GM23338 (cell line): ENCODE data around the gene ZNF790. TPM values are rescaled to one million over a fixed set of nuclear protein-coding genes. Genes with fewer than 3 reads are reported as not detected.
A peak's percentile ranks its signal among the peaks of the same experiment; 100 is the strongest.

ENCODE experiments used
- ATAC-seq: fragments of 200-7000 bp; cut with Tn5 transposase; 3 replicates; pipeline ENCODE4 v1.9.1; 2020
- DNase-seq: peaks from one replicate; pipeline ENCODE4 v3.0.0-alpha.2; 2015; ENCODE audit warnings: low spot score
- H2AFZ ChIP-seq: fragments of 200-600 bp; sonication (generic); 2 replicates; pipeline ENCODE4 v1.8.0; 2016; ENCODE audit warnings: antibody characterized with exemption, mild to moderate bottlenecking, moderate library complexity
- H3F3A ChIP-seq: fragments of 200-600 bp; sonication (generic); replicated peaks from 2 replicates; pipeline ENCODE4 v1.8.0; 2017; ENCODE audit warnings: antibody characterized with exemption, mixed run types, low read depth
- H3K27ac ChIP-seq: fragments of 200-600 bp; sonication (generic); 2 replicates; pipeline ENCODE4 v1.6.1; 2016; ENCODE audit warnings: low read depth
- H3K27me3 ChIP-seq: fragments of 200-600 bp; sonication (generic); 2 replicates; pipeline ENCODE4 v1.8.0; 2016; ENCODE audit warnings: mild to moderate bottlenecking, mixed run types, moderate library complexity; ENCODE audit not compliant: insufficient read depth
- H3K36me3 ChIP-seq: fragments of 200-600 bp; sonication (generic); 2 replicates; pipeline ENCODE4 v1.8.0; 2016; ENCODE audit warnings: mild to moderate bottlenecking; ENCODE audit not compliant: insufficient read depth
- H3K4me1 ChIP-seq: fragments of 200-600 bp; sonication (generic); 2 replicates; pipeline ENCODE4 v1.8.0; 2016; ENCODE audit warnings: mild to moderate bottlenecking, moderate library complexity; ENCODE audit not compliant: insufficient read depth
- H3K4me2 ChIP-seq: fragments of 200-600 bp; sonication (generic); 2 replicates; pipeline ENCODE4 v1.7.1; 2017; ENCODE audit warnings: mixed run types
- H3K4me3 ChIP-seq: fragments of 200-600 bp; sonication (generic); 2 replicates; pipeline ENCODE4 v1.6.1; 2016; ENCODE audit warnings: mixed run types
- H3K79me2 ChIP-seq: fragments of 200-600 bp; sonication (generic); replicated peaks from 2 replicates; pipeline ENCODE4 v1.8.0; 2017; ENCODE audit warnings: mild to moderate bottlenecking; ENCODE audit not compliant: insufficient read depth
- H3K9me2 ChIP-seq: fragments of 200-600 bp; sonication (generic); 2 replicates; pipeline ENCODE4 v1.8.0; 2017; ENCODE audit not compliant: insufficient read depth
- H4K20me1 ChIP-seq: fragments of 200-600 bp; sonication (generic); replicated peaks from 2 replicates; pipeline ENCODE4 v1.8.0; 2017; ENCODE audit warnings: mild to moderate bottlenecking; ENCODE audit not compliant: insufficient read depth
- H3K27ac Mint-ChIP-seq: 2 replicates; pipeline ENCODE4 v1.8.0; 2020; ENCODE audit warnings: inconsistent platforms, mild to moderate bottlenecking, moderate library complexity, mixed read lengths
- H3K27me3 Mint-ChIP-seq: 3 replicates; pipeline ENCODE4 v1.8.0; 2022; ENCODE audit warnings: low read depth, mild to moderate bottlenecking, moderate library complexity, mixed read lengths, inconsistent platforms; ENCODE audit not compliant: insufficient read depth, poor library complexity
- H3K36me3 Mint-ChIP-seq: 3 replicates; pipeline ENCODE4 v1.8.0; 2021; ENCODE audit warnings: low read depth, mild to moderate bottlenecking, inconsistent platforms, moderate library complexity, mixed read lengths
- H3K4me1 Mint-ChIP-seq: 3 replicates; pipeline ENCODE4 v1.8.0; 2020; ENCODE audit warnings: mild to moderate bottlenecking, inconsistent platforms, mixed read lengths
- H3K4me3 Mint-ChIP-seq: 3 replicates; pipeline ENCODE4 v1.8.0; 2021; ENCODE audit warnings: moderate library complexity, mild to moderate bottlenecking, inconsistent platforms, mixed read lengths
- H3K9me3 Mint-ChIP-seq: 3 replicates; pipeline ENCODE4 v1.8.0; 2020; ENCODE audit warnings: moderate library complexity, mild to moderate bottlenecking, inconsistent platforms, mixed read lengths
- CREB1 ChIP-seq: fragments of 250-450 bp; sonication (Bioruptor Pico); IDR thresholded peaks from 2 replicates; pipeline ENCODE4 v1.5.0; 2020; ENCODE audit warnings: low read depth, mild to moderate bottlenecking, moderate library complexity
- ETS1 ChIP-seq: IDR thresholded peaks from 2 replicates; pipeline ENCODE4 v1.6.1; 2016; ENCODE audit warnings: antibody characterized with exemption
- EZH2 ChIP-seq: fragments of 200-600 bp; sonication (generic); IDR thresholded peaks from one replicate; pipeline ENCODE4 v1.8.0; 2017; ENCODE audit warnings: antibody characterized with exemption, mild to moderate bottlenecking, low read depth; ENCODE audit not compliant: unreplicated experiment
- EZH2phosphoT487 ChIP-seq: fragments of 200-600 bp; sonication (generic); IDR thresholded peaks from one replicate; pipeline ENCODE4 v1.8.1; 2018; ENCODE audit warnings: antibody characterized with exemption; ENCODE audit not compliant: unreplicated experiment
- JUNB ChIP-seq: IDR thresholded peaks from one replicate; pipeline ENCODE4 v1.6.1; 2016; ENCODE audit warnings: antibody characterized with exemption; ENCODE audit not compliant: unreplicated experiment
- NANOG ChIP-seq: IDR thresholded peaks from 2 replicates; pipeline ENCODE4 v1.6.1; 2016; ENCODE audit warnings: antibody characterized with exemption, borderline replicate concordance
- POLR2AphosphoS5 ChIP-seq: IDR thresholded peaks from 2 replicates; pipeline ENCODE4 v1.6.1; 2016; ENCODE audit warnings: antibody characterized with exemption, low read depth
- REST ChIP-seq: IDR thresholded peaks from one replicate; pipeline ENCODE4 v1.6.1; 2018; ENCODE audit warnings: antibody characterized with exemption; ENCODE audit not compliant: unreplicated experiment
- ZNF114 ChIP-seq: fragments of 250-450 bp; sonication (Bioruptor Pico); IDR thresholded peaks from 2 replicates; pipeline ENCODE4 v1.5.0; 2020; ENCODE audit warnings: mild to moderate bottlenecking, moderate library complexity
- polyA plus RNA-seq: library from polyadenylated mRNA; unstranded; fragments of >200 nt; fragmentation: Nextera tagmentation; extraction: Ambion mirVana; gene quantifications from 2 replicates; pipeline ENCODE4 v1.2.1, GENCODE V29; 2016
- total RNA-seq: library from RNA; depleted of rRNA; stranded (reverse); fragments of >200 nt; shearing (Covaris generic); gene quantifications from 2 replicates; pipeline ENCODE4 v1.2.3, GENCODE V29; 2014

Gene ZNF790
- total and polyA plus RNA-seq, 2 experiments from 2014 or later = 5.4 to 5.9 TPM

GRCh38 chr19:36807029-36807428 lies 31.2 kb downstream of the ZNF790 start:
- H3K9me2 ChIP-seq = no peaks in the 10 kb centered on the region
- no peaks in the 10 kb centered on the region for H3K4me1 ChIP-seq
- H2AFZ ChIP-seq = no peak overlapping the region
- no peak overlapping the region for H3K27ac ChIP-seq
- H4K20me1 ChIP-seq = no peaks in the 10 kb centered on the region; the same call in 1 of the 2 replicates
- no peaks in the 10 kb centered on the region; the same call in 1 of the 2 replicates for H3K36me3 ChIP-seq
- H3K4me3 ChIP-seq = no peak overlapping the region
- no peaks in the 10 kb centered on the region for H3F3A ChIP-seq
- peaks cover 93% of the 10 kb centered on the region for H3K36me3 Mint-ChIP-seq
- no peaks in the 10 kb centered on the region for H3K27me3 ChIP-seq
- no peak for TF ChIP-seq ZNF114 (CRISPR knock-in tag)
- no peak for TF ChIP-seq CREB1 (CRISPR knock-in tag)
- no peak for TF ChIP-seq EZH2
- no peak for TF ChIP-seq POLR2AphosphoS5
- no peak for TF ChIP-seq NANOG
- H3K27ac Mint-ChIP-seq = no peak overlapping the region
- DNase-seq (no peak), ATAC-seq (no peak)
- H3K79me2 ChIP-seq = peaks cover 92% of the 10 kb centered on the region
- H3K4me1 Mint-ChIP-seq = no peaks in the 10 kb centered on the region
- no peak overlapping the region for H3K4me3 Mint-ChIP-seq
- H3K9me3 Mint-ChIP-seq = peaks cover 61% of the 10 kb centered on the region
- no peak overlapping the region for H3K4me2 ChIP-seq
- H3K27me3 Mint-ChIP-seq = no peaks in the 10 kb centered on the region

- Histone ChIP-seq H4K20me1 (no peaks in the 10 kb centered on the region; the same call in 1 of the 2 replicates), H3K27ac (no peak overlapping the region), H3K9me2 (0 out of 2 replicates have a peak, but pooled peaks cover 2% of the 10 kb centered on the region), H3K79me2 (peaks cover 85% of the 10 kb centered on the region), H3K4me3 (no peak overlapping the region), H3K36me3 (no peaks in the 10 kb centered on the region), H3F3A (no peaks in the 10 kb centered on the region), H2AFZ (no peak overlapping the region), H3K27me3 (no peaks in the 10 kb centered on the region), H3K4me1 (no peaks in the 10 kb centered on the region), H3K4me2 (no peak overlapping the region)
- H3K4me1 Mint-ChIP-seq = no peaks in the 10 kb centered on the region
- H3K27me3 Mint-ChIP-seq = no peaks in the 10 kb centered on the region
- DNase-seq (no peak), ATAC-seq (no peak)
- peaks cover 92% of the 10 kb centered on the region for H3K36me3 Mint-ChIP-seq
- peaks cover 49% of the 10 kb centered on the region for H3K9me3 Mint-ChIP-seq
- no peak overlapping the region for H3K27ac Mint-ChIP-seq
- no peak overlapping the region for H3K4me3 Mint-ChIP-seq
- no peak for TF ChIP-seq NANOG
- no peak for TF ChIP-seq EZH2
Measured at GRCh38 chr19:36805364-36805763, 32.8 kb downstream of the ZNF790 start.

- Histone ChIP-seq H3K4me3 (peak overlapping the region; percentile 58), H3K27ac (peak overlapping the region; percentile 34; the same call in 1 of the 2 replicates), H3K79me2 (peaks cover 40% of the 10 kb centered on the region), H3K4me1 (no peaks in the 10 kb centered on the region), H3K4me2 (peak overlapping the region; percentile 85), H3K9me2 (0 out of 2 replicates have a peak, but pooled peaks cover 2% of the 10 kb centered on the region), H2AFZ (no peak overlapping the region), H3F3A (no peaks in the 10 kb centered on the region), H3K36me3 (no peaks in the 10 kb centered on the region; the same call in none of the 2 replicates), H4K20me1 (no peaks in the 10 kb centered on the region), H3K27me3 (no peaks in the 10 kb centered on the region)
- H3K27ac Mint-ChIP-seq = peak overlapping the region; percentile 84
- H3K36me3 Mint-ChIP-seq = peaks cover 58% of the 10 kb centered on the region
- DNase-seq (peak; percentile 81), ATAC-seq (no peak)
- H3K9me3 Mint-ChIP-seq = peaks cover 57% of the 10 kb centered on the region
- TF ChIP-seq REST (no peak), EZH2phosphoT487 (no peak), JUNB (no peak), ETS1 (no peak)
- peaks cover 3% of the 10 kb centered on the region; the same call in 2 of the 3 replicates for H3K4me1 Mint-ChIP-seq
- H3K27me3 Mint-ChIP-seq = peaks cover 6% of the 10 kb centered on the region
- peak overlapping the region; percentile 88 for H3K4me3 Mint-ChIP-seq
Measured at GRCh38 chr19:36797786-36798108, 40.4 kb downstream of the ZNF790 start.
